Glomerular visceral epithelial cell (primary cell): ENCODE measurements around the gene SEH1L.

Experiments used
- DNase-seq: peaks from one replicate; pipeline ENCODE4 v3.0.0-alpha.2; 2016; ENCODE audit errors: extremely low spot score

SEH1L gene

GRCh38 chr18:13036622-13037320 is 89.0 kb downstream of the SEH1L start:
- peak; percentile 12 for DNase-seq
